GM19397 (cell line): ENCODE measurements around the gene TSEN54.
A peak's percentile ranks its signal among the peaks of the same experiment; 100 is the strongest.

Experiments
- ATAC-seq: cut with Tn5 transposase; IDR thresholded peaks from one replicate; pipeline ENCODE4 v1.9.1; 2021; ENCODE audit warnings: mild to moderate bottlenecking, moderate library complexity; ENCODE audit not compliant: unreplicated experiment

TSEN54 gene

GRCh38 chr17:75503976-75504346, 12.4 kb upstream of the TSEN54 start:
- ATAC-seq, result no peak

GRCh38 chr17:75504347-75505151, 11.8 kb upstream of the TSEN54 start:
- ATAC-seq, result no peak

- ATAC-seq, result no peak
Observed at GRCh38 chr17:75505152-75505409, 11.2 kb upstream of the TSEN54 start.

GRCh38 chr17:75505640-75506039, 10.7 kb upstream of the TSEN54 start:
- ATAC-seq, result no peak

- ATAC-seq, result no peak
Observed at GRCh38 chr17:75506134-75506533, 10.2 kb upstream of the TSEN54 start.

GRCh38 chr17:75506888-75507287, 9.4 kb upstream of the TSEN54 start:
- no peak for ATAC-seq

- ATAC-seq, result no peak
Observed at GRCh38 chr17:75507733-75508719, 8.3 kb upstream of the TSEN54 start.

- no peak for ATAC-seq
Observed at GRCh38 chr17:75508931-75509361, 7.4 kb upstream of the TSEN54 start.

GRCh38 chr17:75509528-75510258, 6.6 kb upstream of the TSEN54 start:
- ATAC-seq, result no peak

GRCh38 chr17:75511270-75511609, 5.1 kb upstream of the TSEN54 start:
- ATAC-seq, result no peak

- ATAC-seq, result no peak
Observed at GRCh38 chr17:75511610-75512575, 4.4 kb upstream of the TSEN54 start.

- ATAC-seq, result no peak
Observed at GRCh38 chr17:75512926-75513640, 3.2 kb upstream of the TSEN54 start.

GRCh38 chr17:75513641-75514000, 2.7 kb upstream of the TSEN54 start:
- no peak for ATAC-seq

GRCh38 chr17:75514299-75514918, 1.9 kb upstream of the TSEN54 start:
- ATAC-seq, result no peak

- ATAC-seq, result no peak
Observed at GRCh38 chr17:75514919-75515495, 1.3 kb upstream of the TSEN54 start.

- ATAC-seq, result peak; percentile 51
Observed at GRCh38 chr17:75515496-75516254, 653 bp upstream of the TSEN54 start, which contains the start of gene CASKIN2. Gene CASKIN2 (minus strand): TSS chr17:75515537. CDS start chr17:75513804, 1,733 bp downstream.

- ATAC-seq, result peak; percentile 9
Observed at GRCh38 chr17:75516619-75517296, 430 bp downstream of the TSEN54 start.
